ENCODE results near the gene MAGI2.
"Not testable (repeated sequence)": the region's sequence is repeated elsewhere in the genome, so short reads cannot be mapped to it uniquely, and the experiment has no call there.

MAGI2 gene

DNA sequence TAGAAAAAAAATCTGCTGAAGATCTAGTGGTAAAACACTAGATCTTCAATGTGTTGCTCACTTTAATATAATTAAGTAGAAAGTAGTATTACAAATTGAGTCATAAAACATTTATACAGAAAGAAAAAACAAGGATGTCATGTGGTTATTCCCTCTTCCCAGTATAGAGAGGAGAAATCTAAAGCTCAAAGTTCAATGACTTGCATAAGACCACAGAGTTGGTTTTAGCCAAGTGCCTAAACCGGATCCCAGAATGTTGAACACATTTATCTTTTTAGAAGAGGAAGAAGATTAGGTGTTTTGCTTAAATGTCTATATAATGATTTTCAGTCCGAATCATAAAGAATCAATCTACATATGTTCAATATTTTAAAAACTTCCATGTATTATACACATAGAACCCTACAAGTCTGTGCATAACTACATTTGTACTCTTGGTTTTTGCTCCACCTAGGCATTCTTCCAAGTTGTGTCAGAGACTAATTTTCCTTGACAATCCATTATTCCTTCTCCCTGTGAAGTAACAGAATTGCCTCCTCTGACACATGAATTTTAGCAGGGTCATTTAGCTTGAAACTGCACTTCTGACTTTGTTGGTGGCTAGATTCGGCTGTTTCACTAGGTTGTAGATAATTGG is 389.2 kb downstream of the MAGI2 start:
- no peak for FAIRE-seq

DNA sequence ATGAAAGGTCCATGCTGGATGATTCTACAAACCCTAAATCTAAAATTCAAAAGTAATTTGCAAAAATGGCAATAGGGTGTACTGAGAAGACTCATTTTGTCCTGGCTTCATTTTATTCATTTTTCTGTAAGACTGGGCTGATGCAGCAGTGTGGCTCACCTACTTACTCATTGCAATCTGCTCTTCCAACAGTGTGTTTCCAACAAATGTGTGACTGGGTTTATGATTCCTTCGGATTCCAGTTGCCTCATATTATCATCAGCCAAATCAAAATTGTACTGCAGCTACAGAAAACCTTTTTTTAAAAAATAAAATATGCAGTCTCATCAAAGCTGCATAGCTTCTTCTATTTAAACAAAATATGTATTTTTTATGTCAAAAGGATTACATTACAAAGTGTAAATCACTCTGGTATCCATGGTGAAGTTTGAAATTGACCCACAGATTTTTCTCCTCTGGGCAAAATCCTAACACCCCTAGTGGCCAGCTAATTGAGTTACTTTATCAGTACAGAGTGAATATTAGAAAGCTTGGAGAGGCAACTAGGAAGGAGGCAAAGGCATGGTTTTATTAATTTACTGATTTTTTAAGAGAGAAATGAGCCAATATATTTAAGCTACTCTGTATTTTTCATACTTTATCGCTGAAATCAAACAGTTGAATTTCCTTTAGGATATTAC is 390.3 kb downstream of the MAGI2 start:
- DNase-seq (ENCODE audit: low spot score) (no peak), FAIRE-seq (no peak)

More for the DNA sequence above, 389.2 kb downstream of the MAGI2 start:
- no peak for DNase-seq (ENCODE audit: low spot score)

DNA sequence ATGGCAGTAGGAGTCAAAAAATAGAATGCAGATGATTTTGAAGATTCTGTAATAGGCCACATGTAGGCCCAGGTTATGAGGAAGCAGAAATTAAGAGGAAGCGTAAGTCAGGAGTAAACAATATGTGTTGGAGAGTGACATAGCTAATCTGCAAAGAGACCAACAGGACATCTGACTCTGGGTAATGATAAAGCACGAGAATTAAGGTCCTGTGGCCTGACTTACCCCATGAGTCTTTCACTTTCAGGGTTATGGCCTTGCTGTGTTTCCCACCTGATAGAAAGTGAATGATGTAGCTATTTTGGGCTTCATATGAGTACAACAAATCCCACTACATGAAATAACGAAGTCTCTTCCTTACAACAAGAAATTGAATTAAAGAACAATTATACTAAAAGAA is 393.0 kb downstream of the MAGI2 start:
- peak; percentile 17 for FAIRE-seq

DNA sequence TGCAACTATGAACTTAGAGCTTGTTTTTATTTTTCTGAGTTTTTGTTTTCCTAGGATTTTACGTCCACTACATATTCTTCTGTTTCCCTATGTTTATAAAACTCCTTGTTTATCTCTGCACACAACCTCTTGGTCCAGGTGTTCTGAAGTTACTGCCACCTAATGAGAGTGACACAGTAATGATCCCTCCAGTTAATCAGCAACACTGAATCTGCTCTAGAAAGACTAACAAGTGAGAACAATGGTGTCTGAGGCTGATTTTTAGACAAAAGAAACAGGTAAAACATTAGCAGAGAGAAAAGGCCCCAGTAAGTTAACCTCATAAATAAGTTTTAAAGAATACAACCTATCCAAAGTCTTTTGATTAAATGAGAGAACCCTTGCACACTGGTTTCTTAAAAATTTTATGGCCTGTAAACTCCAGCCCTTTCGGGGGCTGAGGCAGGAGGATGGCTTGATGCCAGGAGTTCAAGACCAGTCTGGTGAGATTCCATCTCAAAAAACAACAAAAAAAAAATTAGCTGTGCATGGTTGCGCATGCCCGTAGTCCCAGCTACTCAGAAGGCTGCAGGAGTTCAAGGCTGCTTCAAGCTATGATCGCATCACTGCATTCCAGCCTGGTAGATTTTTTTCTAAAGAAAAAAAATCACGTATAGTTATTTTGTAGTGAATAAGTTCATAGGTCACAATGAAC is 397.6 kb downstream of the MAGI2 start:
- no peak for DNase-seq (ENCODE audit: low spot score)
- FAIRE-seq, result no peak

More for the DNA sequence above, 393.0 kb downstream of the MAGI2 start:
- no peak for DNase-seq (ENCODE audit: low spot score)

DNA sequence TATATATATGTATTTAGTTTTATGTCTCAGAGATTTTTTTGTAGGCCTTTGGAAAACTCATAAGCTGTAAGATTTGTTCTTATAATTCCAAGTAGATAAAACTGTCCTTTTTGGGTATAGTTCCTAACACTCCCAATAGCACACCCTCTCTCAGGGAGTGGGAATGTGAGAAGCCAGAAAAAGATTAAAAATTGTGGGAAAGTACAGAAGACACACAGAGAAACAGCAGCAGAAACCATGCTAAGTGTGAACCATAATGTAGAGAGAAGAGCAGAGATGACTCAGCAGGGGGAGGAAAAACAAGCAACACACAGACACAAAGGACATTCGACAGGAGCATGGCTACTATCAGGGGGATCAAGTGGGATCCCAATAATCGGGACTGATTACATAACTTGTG is 401.6 kb downstream of the MAGI2 start:
- no peak for FAIRE-seq
- DNase-seq (ENCODE audit: low spot score), result peak; percentile 12

DNA sequence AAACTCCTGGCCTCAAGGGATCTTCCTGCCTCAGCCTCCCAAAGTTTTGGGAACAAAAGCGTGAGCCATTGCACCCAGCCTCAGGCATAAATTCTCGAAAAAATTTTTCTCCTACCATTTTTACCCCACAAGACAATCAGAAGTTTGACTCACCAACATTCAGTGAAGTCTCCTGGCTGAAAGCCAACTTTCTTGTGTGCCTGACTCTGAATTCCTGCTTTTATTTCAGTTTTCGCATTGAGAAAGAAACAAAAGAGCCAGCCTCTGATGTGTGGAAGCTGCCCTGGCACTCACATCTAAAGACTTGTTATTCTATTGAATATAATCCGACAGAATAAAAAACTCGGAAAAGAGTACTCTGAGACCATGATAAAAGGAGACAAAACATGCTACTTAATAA is 402.9 kb downstream of the MAGI2 start:
- peak; percentile 68 for DNase-seq (ENCODE audit: low spot score)
- FAIRE-seq, result no peak

DNA sequence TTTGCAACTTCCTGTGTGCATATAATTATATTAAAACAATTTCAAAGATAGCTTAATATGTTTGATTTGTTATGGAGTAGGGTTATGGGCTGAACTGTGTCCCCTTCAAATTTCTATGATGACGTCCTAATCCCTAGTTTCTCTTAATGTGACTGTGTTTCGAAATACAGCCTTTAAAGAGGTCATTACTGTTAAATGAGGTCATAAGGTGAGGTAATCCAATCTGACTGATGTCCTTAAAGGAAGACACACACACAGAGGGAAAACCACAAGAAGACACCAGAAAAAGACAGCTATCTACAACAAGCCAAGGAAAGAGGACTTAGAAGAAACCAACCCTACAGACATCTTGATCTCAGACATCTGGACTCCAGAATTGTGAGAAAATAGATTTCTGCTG is 407.4 kb downstream of the MAGI2 start:
- FAIRE-seq (no peak), DNase-seq (ENCODE audit: low spot score) (no peak)

DNA sequence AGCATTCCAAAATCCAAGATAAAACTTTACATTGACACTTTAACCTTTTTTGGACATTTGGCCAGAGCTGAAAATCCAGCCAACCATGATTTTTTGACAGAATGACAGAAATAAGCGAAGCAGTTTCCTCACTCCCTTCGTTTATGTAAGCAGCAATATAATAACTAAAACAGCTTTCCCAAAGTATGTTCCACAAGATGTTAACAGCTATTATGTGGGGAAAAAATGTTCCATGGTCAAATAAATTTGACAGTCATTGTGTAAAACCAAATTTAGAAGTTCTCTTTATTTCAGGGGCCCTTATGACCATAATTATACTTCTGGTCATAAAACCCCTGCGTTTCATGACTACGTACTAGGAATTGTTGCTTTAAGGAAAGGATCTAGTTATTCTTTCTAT is 416.5 kb downstream of the MAGI2 start:
- FAIRE-seq (no peak), DNase-seq (ENCODE audit: low spot score) (no peak)

DNA sequence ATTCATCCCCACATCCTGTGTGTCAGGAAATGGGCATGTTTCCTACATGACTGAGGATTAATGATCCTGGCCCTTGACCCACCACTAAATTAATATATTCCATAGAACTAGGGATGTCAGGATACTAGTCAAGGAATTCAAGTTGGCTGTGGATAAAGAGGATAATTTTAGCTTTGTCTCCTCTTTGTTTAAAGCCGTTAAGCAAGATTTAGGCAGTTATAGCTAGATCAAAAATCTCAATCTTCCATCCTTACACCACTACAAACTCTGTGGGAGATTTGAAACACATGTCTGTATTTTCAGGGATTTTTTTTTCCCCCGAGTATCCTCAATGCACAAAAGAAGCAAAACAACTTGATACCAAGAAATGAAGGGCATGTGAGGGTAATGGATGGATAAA is 417.1 kb downstream of the MAGI2 start:
- FAIRE-seq (no peak), DNase-seq (ENCODE audit: low spot score) (no peak)

DNA sequence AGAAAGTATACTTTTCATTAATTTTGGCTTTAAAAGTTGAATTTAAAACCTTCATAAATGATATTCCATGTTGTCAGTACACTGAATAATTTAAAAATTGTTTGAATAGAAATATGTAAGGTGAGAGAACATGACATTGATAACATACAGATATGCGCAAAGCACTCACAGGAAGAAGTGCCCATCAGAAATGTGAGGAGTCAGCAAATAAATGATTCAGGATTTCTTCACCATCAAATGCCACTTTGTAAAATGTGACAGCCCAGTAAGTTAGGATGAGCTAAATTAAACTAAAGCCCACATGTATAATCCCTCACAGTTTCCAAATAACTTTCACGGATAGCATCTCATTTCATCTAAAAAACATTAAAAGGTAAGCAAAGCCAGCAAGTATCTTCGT is 417.6 kb downstream of the MAGI2 start:
- no peak for DNase-seq (ENCODE audit: low spot score)
- FAIRE-seq, result no peak

DNA sequence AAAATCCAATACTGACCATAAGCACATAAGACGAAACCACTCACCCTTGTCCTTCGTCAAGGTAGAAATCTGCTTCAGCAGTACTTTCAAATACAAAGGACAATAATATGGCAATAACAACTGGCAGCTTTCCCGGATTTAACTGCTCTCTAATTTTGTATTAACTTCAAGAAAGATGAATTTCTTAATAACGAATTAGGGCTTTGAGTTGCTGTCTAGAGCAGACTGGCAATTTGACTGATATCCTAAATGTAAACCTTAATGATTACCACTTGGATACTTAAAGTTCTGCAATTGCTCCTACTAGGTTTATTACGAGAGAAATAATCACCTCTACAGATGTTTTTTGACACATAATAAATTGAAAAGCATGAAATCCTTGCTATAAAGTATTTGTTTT is 418.7 kb downstream of the MAGI2 start:
- DNase-seq (ENCODE audit: low spot score) (no peak), FAIRE-seq (no peak)

DNA sequence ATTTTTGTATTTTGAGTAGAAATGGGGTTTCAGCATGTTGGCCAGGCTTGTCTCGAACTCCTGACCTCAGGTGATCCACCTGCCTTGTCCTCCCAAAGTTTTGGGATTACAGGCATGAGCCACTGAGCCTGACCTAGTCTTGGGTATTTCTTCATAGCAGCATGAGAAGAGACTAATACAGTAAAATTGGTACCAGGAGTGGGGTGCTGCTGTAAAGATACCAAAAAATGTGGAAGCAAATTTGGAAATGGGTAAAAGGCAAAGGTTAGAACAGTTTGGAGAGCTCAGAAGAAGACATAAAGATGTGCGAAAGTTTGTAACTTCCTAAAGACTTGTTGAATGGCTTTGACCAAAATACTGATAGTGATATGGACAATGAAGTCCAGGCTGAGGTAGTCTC is 433.8 kb downstream of the MAGI2 start:
- FAIRE-seq; DNase-seq (ENCODE audit: low spot score): not testable (repeated sequence)

DNA sequence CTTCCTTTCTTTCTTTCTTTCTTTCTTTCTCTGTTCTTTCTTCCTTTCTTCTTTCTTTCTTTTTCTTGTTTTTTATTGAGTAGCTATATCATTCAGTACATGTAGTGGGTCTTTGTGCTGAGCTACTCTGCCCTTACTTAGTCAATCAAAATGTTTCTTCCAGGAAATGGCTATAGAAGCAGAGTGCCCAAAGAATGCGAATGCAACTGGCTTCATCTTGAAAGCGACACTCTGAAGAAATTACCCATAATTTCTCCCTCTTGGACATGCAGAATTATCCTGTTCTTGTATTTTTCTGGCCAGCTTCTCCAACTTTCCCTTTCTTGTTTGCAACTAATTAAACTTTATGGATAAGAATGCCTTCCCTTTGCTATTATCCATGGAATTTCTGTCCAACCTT is 441.5 kb downstream of the MAGI2 start:
- no peak for FAIRE-seq
- DNase-seq (ENCODE audit: low spot score), result no peak

DNA sequence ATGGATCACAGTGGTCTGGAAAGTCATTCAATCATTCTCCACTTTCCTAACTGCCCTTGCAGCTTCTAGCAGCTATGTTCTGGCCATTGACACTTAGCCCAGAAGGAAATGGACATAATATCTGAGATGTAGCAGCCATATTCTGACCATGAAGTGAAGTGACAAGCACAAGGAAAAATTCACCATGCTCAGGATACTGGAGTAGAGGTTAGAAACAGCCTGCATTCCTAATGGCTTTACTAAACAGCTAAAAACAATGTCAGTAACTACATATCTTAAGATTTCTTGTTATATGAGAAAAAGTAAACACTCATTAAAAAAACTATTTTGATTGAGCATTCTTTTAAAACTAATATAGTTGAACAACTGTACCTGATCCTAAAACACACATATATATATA is 443.8 kb downstream of the MAGI2 start:
- FAIRE-seq (peak; percentile 35), DNase-seq (ENCODE audit: low spot score) (no peak)

DNA sequence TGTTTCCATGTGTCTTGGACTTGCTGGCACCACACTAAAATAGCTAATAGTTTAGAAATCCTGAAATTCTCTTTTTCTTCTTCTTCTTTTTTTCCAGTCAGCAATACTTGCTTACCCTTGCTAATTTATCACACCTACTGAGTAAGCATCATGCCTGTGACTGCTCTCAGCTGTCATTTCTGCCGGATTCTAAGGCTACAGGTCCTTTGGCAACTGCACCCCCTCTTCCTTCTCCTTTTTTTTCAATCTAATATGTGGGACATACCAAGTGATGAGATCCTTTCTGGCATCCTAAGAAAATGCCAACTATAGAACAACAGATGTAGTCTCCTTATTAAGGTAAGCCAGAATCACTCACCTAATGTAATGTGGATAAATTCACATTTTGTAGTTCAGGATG is 444.7 kb downstream of the MAGI2 start:
- no peak for FAIRE-seq
- DNase-seq (ENCODE audit: low spot score), result no peak

DNA sequence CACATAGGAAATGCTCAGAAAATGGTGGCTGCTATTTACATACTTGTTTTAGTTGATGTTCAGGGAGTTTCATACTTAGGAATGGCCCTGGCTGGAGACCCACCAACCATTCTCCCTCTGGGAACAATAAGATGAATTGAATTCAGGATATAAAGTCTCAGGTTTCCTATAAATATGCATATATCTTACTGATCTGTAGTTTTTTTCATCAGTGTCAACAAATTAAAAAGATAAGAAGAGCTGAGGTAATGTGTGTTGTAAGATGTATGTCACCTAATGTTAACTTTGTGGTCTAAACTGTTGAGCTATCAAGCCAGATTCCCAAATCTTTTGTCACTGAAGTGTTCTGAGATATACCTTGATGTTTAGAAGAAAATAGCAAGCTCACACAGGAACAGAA is 457.5 kb downstream of the MAGI2 start:
- DNase-seq (ENCODE audit: low spot score), result no peak
- no peak for FAIRE-seq

DNA sequence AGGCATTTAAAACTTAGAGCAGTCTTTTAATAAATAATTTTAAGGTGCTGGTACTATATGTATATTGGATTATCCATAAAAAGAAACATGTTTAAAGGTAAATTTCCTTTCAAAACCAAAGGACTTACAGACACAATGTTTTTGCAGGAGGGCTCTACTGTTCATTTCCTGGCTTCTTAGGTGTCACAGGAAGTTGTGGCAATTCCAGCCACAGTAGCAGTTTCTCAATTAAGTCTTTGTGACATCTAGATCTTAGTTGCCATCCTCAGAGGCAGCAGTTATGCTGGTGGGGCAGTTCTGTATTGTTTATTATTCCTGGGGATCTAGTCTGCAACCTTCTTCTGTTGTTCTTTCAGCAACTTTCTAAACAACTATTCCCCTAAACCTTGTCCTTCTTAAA is 460.1 kb downstream of the MAGI2 start:
- FAIRE-seq (no peak), DNase-seq (ENCODE audit: low spot score) (no peak)

DNA sequence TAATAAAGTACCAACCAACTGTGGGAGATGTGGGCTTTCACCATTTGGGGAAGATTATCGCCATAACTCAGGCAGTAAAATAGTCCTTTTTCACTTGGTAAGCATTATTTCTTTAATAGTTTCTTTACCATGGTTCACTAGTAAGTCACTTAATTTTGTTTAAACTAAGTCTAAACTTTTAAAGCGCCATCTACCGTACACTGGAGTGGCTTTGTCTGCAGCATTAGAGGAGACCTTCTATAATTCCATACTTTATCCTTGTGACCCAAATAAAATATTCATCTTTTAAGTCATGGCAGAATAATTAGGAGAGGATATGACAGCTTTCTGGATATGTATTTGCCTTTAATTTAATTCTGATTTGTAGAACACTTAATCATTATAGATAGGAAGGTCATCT is 468.0 kb downstream of the MAGI2 start:
- no peak for FAIRE-seq

DNA sequence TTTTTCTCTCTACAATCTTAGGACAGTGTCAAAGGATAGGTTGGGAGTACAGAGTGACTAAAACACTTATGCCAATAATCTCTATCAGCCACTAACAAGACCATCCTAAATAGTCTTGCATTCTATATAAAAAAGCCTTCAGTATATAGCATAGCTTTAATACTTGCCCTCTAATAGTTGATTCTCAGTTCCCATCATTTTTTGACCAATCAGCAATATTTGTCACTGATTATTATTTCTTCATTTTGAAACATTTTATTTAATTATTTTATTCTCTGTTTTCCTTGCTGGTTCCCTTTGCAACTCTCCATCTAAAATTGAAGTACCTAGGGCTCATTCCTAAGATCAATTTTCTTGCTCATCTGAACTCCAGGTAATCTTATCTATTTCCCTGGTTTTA is 470.0 kb downstream of the MAGI2 start:
- FAIRE-seq (no peak), DNase-seq (ENCODE audit: low spot score) (no peak)

More for the DNA sequence above, 468.0 kb downstream of the MAGI2 start:
- no peak for DNase-seq (ENCODE audit: low spot score)

DNA sequence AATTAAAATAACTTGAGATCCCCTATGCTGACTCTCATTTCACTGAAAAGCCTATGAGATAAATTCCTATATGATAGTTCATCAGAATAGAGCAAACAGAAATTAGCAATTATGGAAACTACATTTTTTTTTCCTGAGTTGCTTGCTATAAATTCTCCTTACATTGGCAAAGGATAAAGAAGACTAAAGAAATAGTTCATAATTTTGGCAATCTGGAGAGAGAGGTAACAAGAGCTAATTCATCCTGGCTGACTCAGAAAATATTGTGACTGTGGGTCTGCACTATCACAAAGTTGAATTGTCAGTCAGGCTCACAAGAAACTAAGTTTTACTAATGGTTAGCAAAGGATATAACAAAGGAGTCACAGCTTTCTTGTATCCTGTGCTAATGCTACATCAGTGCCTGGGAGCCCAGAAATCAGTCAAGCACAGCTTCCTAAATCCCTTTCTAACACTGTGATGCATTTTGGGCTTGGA is 483.0 kb downstream of the MAGI2 start:
- DNase-seq (ENCODE audit: low spot score) (no peak), FAIRE-seq (no peak)

DNA sequence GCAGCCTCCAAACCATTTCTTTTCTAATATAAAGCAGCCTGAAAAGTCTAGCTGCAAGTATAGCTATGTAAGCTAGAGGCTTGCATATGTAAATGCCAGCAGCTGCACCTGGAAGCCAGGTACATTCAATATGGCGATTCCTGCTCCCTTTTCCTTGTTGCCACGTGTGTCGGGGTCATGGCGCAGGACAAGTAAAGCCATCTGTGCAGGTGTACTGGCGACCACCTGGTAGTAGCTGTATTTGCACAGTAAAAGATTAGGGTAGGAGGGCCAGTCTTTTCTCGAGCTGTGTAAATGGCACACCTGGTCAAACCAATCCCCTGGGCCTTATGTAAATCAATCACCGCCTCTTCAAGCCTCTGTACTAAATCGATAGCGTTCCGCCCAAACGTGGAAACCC is 484.5 kb downstream of the MAGI2 start:
- no peak for DNase-seq (ENCODE audit: low spot score)

DNA sequence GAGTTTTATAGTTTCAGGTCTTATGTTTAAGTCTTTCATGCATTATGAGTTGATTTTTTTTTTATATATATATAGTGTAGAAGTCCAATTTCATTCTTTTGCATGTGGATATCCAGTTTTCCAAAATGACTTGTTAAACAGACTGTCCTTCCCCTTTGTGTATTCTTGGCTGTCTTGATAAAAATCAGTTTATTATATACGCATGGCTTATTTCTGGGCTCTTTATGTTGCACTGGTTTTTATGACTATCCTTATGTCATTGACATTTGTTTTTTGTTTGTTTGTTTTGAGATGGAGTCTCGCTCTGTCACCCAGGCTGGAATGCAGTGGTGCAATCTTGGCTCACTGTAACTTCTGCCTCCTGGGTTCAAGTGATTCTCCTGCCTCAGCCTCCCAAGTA is 485.9 kb downstream of the MAGI2 start:
- not testable (repeated sequence) for DNase-seq (ENCODE audit: low spot score); FAIRE-seq

More for the DNA sequence above, 484.5 kb downstream of the MAGI2 start:
- no peak for FAIRE-seq

DNA sequence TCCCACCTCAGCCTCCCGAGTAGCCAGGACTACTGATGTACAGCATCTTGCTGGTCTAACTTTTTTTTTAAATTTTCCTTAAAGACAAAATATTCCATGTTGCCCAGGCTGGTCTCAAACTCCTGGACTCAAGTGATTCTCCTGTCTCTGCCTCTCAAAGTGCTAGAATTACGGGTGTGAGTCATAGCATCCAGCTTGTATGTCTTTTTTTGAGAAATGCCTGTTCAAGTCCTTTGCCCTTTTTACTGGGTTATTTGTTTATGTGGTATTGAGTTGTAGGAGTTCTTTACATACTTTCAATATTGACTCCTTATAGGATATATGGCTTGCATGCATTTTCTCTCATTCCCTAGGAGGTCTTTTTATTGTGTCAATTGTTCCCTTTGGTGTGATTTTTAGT is 486.4 kb downstream of the MAGI2 start:
- FAIRE-seq (no peak), DNase-seq (ENCODE audit: low spot score) (no peak)

Measured in urothelium cell line (cell line).